GM12872 (cell line): ENCODE measurements around the gene MAP2K4.

Experiments
- CTCF ChIP-seq: IDR thresholded peaks from 3 replicates; pipeline ENCODE4 v1.5.1; 2011; ENCODE audit warnings: low read depth, mild to moderate bottlenecking, low read length, moderate library complexity; ENCODE audit not compliant: insufficient read depth

Gene MAP2K4

GRCh38 chr17:12164085-12164484 is 143.4 kb downstream of the MAP2K4 start:
- TF ChIP-seq CTCF: no peak

GRCh38 chr17:12178644-12179330 is 158.1 kb downstream of the MAP2K4 start:
- no peak for TF ChIP-seq CTCF

GRCh38 chr17:12180644-12181261 is 160.1 kb downstream of the MAP2K4 start:
- TF ChIP-seq CTCF: peak; percentile 64; the same call in 2 of the 3 replicates

- TF ChIP-seq CTCF: no peak
These were observed 167.0 kb downstream of the MAP2K4 start for GRCh38 chr17:12187658-12188057.

GRCh38 chr17:12193144-12193735 is 172.6 kb downstream of the MAP2K4 start:
- no peak for TF ChIP-seq CTCF
